HepG2 (cell line): ENCODE data around the gene LITAFD. TPM values are rescaled to one million over a fixed set of nuclear protein-coding genes. Genes with fewer than 3 reads are reported as not detected.
A peak's percentile ranks its signal among the peaks of the same experiment; 100 is the strongest.

Experiments used
- CREB1 ChIP-seq, 2 experiments: fragments of 450-650 bp in 1 of 2; IDR thresholded peaks; 2 replicates each; pipeline ENCODE4 v1.6.1; 2016 to 2017; ENCODE audit warnings: control low read depth in 1 of 2, mild to moderate bottlenecking in 1 of 2, missing compliant biosample characterization in 1 of 2, missing genetic modification characterization in 1 of 2
- CREM ChIP-seq, 2 experiments: sonication (generic) in 1 of 2; formaldehyde crosslinking in 1 of 2; IDR thresholded peaks; 2 replicates each; pipeline versions ENCODE4 v1.4.0 to v1.6.1; 2016 to 2020; ENCODE audit warnings: antibody characterized with exemption in 1 of 2, mild to moderate bottlenecking in 1 of 2, missing genetic modification reagents in 1 of 2
- FOSL2 ChIP-seq: sonication (generic); formaldehyde crosslinking; IDR thresholded peaks from 2 replicates; pipeline ENCODE4 v1.4.0; 2020; ENCODE audit warnings: missing genetic modification reagents
- GABPA ChIP-seq, 2 experiments: IDR thresholded peaks; 2 replicates each; pipeline ENCODE4 v1.6.1; 2011 to 2016; ENCODE audit warnings: low read depth in 2 of 2, low read length in 1 of 2, missing biosample characterization in 1 of 2, missing genetic modification characterization in 1 of 2
- HHEX ChIP-seq: IDR thresholded peaks from 2 replicates; pipeline ENCODE4 v1.6.1; 2016; ENCODE audit warnings: control low read depth
- HOXA5 ChIP-seq: sonication (generic); formaldehyde crosslinking; IDR thresholded peaks from 2 replicates; pipeline ENCODE4 v1.4.0; 2020; ENCODE audit warnings: missing genetic modification reagents
- KAT8 ChIP-seq: IDR thresholded peaks from 2 replicates; pipeline ENCODE4 v1.6.1; 2016; ENCODE audit warnings: missing genetic modification reagents, missing compliant biosample characterization
- MED8 ChIP-seq: sonication (generic); formaldehyde crosslinking; IDR thresholded peaks from 2 replicates; pipeline ENCODE4 v1.8.1; 2023; ENCODE audit warnings: mild to moderate bottlenecking, missing genetic modification reagents; ENCODE audit not compliant: insufficient replicate concordance
- REL ChIP-seq: sonication (generic); formaldehyde crosslinking; conservative IDR thresholded peaks from 2 replicates; pipeline ENCODE4 v1.8.0; 2022; ENCODE audit warnings: mild to moderate bottlenecking, missing genetic modification reagents, moderate library complexity
- SRF ChIP-seq: IDR thresholded peaks from 2 replicates; pipeline ENCODE4 v1.6.1; 2011; ENCODE audit warnings: mild to moderate bottlenecking, low read depth, low read length, moderate library complexity
- TCF12 ChIP-seq, 2 experiments: fragments of 450-650 bp in 1 of 2; sonication (generic) in 1 of 2; formaldehyde crosslinking in 1 of 2; IDR thresholded peaks; 2 replicates each; pipeline versions ENCODE4 v1.6.1 to v1.8.0; 2017 to 2022; ENCODE audit warnings: antibody characterized with exemption in 1 of 2, mild to moderate bottlenecking in 1 of 2, missing genetic modification reagents in 1 of 2, moderate library complexity in 1 of 2
- ZFP36L2 ChIP-seq: sonication (generic); formaldehyde crosslinking; IDR thresholded peaks from 2 replicates; pipeline ENCODE4 v1.4.0; 2020; ENCODE audit warnings: missing genetic modification reagents
- ZFP90 ChIP-seq: sonication (generic); formaldehyde crosslinking; IDR thresholded peaks from 2 replicates; pipeline ENCODE4 v1.8.0; 2022; ENCODE audit warnings: missing genetic modification reagents, mild to moderate bottlenecking, inconsistent platforms, borderline replicate concordance
- ZNF569 ChIP-seq: sonication (generic); formaldehyde crosslinking; IDR thresholded peaks from 2 replicates; pipeline ENCODE4 v1.5.0; 2020; ENCODE audit warnings: mild to moderate bottlenecking, missing genetic modification reagents, moderate library complexity, borderline replicate concordance
- ZNF644 ChIP-seq: IDR thresholded peaks from 2 replicates; pipeline ENCODE4 v1.6.1; 2016; ENCODE audit warnings: low read depth
- ZNF672 ChIP-seq: sonication (generic); formaldehyde crosslinking; IDR thresholded peaks from 2 replicates; pipeline ENCODE4 v1.8.1; 2022; ENCODE audit warnings: missing genetic modification reagents
- ZNF841 ChIP-seq: sonication (generic); formaldehyde crosslinking; IDR thresholded peaks from 2 replicates; pipeline ENCODE4 v1.8.1; 2023; ENCODE audit warnings: missing genetic modification reagents, borderline replicate concordance
- polyA plus RNA-seq, 8 experiments: library from polyadenylated mRNA; depleted of rRNA in 3 of 8; stranded (reverse) in 7 of 8; unstranded in 1 of 8; fragments of >200 nt; fragmentation: Illumina TruSeq in 4 of 8; extraction: Trizol in 4 of 8; gene quantifications; 2 replicates each; pipeline versions ENCODE4 v1.2.1 to v1.2.3, GENCODE V29; 2011 to 2016; ENCODE audit warnings: low read depth in 4 of 8, missing spikeins in 1 of 8, mixed read lengths in 1 of 8; ENCODE audit not compliant: insufficient read depth in 1 of 8
- total RNA-seq, 5 experiments: library from RNA; depleted of rRNA; stranded (reverse); fragments of >200 nt; fragmentation: Illumina TruSeq; extraction: Trizol; gene quantifications; 2 replicates each; pipeline ENCODE4 v1.2.3, GENCODE V29; 2016; ENCODE audit warnings: low read depth in 1 of 5
- TF ChIP-seq, protein P1 (sequence below): fragments of 450-650 bp; IDR thresholded peaks from 2 replicates; pipeline ENCODE4 v1.6.1; 2017; ENCODE audit warnings: mild to moderate bottlenecking
- TF ChIP-seq, protein P2 (sequence below): IDR thresholded peaks from 2 replicates; pipeline ENCODE4 v1.6.1; 2016; ENCODE audit warnings: missing biosample characterization, missing genetic modification reagents, low read depth
- TF ChIP-seq, protein P3 (sequence below): sonication (generic); formaldehyde crosslinking; IDR thresholded peaks from 2 replicates; pipeline ENCODE4 v1.8.1; 2023; ENCODE audit warnings: mild to moderate bottlenecking, missing genetic modification reagents
- TF ChIP-seq, protein P4 (sequence below): sonication (generic); formaldehyde crosslinking; IDR thresholded peaks from 2 replicates; pipeline ENCODE4 v1.5.1; 2020; ENCODE audit warnings: mild to moderate bottlenecking, moderate library complexity, missing genetic modification reagents

The LITAFD gene
- total and polyA plus RNA-seq, 2 of the 13 experiments (the other 11 are each of a cell fraction or from before 2014, with no cell fraction given): not detected

DNA sequence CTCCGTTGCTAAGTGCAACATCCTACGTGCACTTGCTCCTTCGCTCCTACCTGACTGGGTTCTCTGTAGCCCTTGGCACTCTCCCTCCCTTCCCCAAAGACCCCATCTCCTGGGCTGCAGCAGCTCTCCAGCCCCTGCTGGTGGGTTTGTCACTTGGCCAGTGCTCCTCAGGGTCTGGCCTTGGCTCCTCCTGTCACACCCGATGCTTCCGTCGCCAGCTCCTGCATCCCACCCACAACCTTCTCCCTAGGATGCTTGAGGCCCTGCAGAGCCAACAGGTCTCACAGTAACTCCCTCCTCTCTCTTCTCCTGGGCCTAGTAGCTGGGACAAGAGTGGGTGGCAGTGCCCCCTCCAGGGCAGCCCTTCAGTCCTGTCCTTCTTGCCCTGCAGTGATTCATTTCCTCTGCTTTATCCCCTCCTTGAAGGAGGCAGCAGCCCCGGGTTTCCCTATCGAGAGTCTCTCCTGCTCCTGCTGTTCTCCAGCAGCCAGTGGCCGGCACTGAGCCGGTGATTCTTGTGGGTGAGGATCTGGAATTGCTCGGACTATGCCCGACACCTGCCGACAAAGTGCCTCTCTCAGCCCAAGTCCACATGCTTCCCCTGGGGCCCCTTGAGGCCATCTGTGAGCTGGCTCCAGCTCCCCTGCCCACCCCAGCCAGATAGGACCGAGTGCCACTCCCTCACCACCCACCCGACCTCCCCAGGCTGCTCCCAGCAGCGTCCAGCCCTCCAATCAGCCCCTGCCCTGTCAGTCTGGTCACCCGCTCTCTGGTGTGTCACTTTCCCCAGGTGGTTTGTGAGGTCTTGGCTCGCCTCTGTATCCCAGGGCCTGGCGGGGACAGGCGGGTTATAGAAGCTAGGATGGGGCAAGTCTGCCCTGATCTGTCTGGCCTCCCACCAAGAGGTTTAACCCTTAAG lies 3.8 kb downstream of the LITAFD start (continued):
- TF ChIP-seq, protein P1, sequence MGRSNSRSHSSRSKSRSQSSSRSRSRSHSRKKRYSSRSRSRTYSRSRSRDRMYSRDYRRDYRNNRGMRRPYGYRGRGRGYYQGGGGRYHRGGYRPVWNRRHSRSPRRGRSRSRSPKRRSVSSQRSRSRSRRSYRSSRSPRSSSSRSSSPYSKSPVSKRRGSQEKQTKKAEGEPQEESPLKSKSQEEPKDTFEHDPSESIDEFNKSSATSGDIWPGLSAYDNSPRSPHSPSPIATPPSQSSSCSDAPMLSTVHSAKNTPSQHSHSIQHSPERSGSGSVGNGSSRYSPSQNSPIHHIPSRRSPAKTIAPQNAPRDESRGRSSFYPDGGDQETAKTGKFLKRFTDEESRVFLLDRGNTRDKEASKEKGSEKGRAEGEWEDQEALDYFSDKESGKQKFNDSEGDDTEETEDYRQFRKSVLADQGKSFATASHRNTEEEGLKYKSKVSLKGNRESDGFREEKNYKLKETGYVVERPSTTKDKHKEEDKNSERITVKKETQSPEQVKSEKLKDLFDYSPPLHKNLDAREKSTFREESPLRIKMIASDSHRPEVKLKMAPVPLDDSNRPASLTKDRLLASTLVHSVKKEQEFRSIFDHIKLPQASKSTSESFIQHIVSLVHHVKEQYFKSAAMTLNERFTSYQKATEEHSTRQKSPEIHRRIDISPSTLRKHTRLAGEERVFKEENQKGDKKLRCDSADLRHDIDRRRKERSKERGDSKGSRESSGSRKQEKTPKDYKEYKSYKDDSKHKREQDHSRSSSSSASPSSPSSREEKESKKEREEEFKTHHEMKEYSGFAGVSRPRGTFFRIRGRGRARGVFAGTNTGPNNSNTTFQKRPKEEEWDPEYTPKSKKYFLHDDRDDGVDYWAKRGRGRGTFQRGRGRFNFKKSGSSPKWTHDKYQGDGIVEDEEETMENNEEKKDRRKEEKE: no peak
- TF ChIP-seq ZNF644 (CRISPR knock-in tag) (no peak), ZNF672 (CRISPR knock-in tag) (peak; percentile 57; the same call in 1 of the 2 replicates), ZNF569 (CRISPR knock-in tag) (no peak), HOXA5 (no peak), REL (CRISPR knock-in tag) (no peak), TCF12 (IDR thresholded peaks at IDR 0.05) (no peak), TCF12 (CRISPR knock-in tag; IDR thresholded peaks at IDR 0.05) (no peak), ZFP90 (CRISPR knock-in tag) (no peak), CREB1 (IDR thresholded peaks at IDR 0.05) (no peak), CREB1 (CRISPR knock-in tag; IDR thresholded peaks at IDR 0.05) (no peak), FOSL2 (CRISPR knock-in tag) (no peak), MED8 (CRISPR knock-in tag) (no peak), CREM (IDR thresholded peaks at IDR 0.05) (no peak), CREM (CRISPR knock-in tag; IDR thresholded peaks at IDR 0.05) (no peak), SRF (no peak), GABPA (IDR thresholded peaks at IDR 0.05; ENCODE audit: low read depth, low read length) (no peak), GABPA (CRISPR knock-in tag; IDR thresholded peaks at IDR 0.05; ENCODE audit: low read depth) (no peak), ZNF841 (CRISPR knock-in tag) (no peak), ZFP36L2 (CRISPR knock-in tag) (no peak), HHEX (CRISPR knock-in tag) (no peak), KAT8 (CRISPR knock-in tag) (no peak)
- TF ChIP-seq, protein P2, sequence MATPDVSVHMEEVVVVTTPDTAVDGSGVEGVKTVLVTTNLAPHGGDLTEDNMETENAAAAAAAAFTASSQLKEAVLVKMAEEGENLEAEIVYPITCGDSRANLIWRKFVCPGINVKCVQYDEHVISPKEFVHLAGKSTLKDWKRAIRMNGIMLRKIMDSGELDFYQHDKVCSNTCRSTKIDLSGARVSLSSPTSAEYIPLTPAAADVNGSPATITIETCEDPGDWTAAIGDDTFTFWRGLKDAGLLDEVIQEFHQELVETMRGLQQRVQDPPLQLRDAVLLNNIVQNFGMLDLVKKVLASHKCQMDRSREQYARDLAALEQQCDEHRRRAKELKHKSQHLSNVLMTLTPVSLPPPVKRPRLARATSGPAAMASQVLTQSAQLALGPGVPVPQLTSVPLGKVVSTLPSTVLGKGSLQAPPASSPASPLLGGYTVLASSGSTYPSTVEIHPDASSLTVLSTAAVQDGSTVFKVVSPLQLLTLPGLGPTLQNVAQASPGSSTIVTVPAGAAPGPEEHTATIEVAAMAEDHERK: no peak
- TF ChIP-seq, protein P3, sequence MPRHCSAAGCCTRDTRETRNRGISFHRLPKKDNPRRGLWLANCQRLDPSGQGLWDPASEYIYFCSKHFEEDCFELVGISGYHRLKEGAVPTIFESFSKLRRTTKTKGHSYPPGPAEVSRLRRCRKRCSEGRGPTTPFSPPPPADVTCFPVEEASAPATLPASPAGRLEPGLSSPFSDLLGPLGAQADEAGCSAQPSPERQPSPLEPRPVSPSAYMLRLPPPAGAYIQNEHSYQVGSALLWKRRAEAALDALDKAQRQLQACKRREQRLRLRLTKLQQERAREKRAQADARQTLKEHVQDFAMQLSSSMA (CRISPR knock-in tag): 0 out of 2 replicates have a peak, but pooled peaks have one; percentile 37
- TF ChIP-seq, protein P4, sequence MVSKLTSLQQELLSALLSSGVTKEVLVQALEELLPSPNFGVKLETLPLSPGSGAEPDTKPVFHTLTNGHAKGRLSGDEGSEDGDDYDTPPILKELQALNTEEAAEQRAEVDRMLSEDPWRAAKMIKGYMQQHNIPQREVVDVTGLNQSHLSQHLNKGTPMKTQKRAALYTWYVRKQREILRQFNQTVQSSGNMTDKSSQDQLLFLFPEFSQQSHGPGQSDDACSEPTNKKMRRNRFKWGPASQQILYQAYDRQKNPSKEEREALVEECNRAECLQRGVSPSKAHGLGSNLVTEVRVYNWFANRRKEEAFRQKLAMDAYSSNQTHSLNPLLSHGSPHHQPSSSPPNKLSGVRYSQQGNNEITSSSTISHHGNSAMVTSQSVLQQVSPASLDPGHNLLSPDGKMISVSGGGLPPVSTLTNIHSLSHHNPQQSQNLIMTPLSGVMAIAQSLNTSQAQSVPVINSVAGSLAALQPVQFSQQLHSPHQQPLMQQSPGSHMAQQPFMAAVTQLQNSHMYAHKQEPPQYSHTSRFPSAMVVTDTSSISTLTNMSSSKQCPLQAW (CRISPR knock-in tag): no peak
